Caco-2 (cell line): ENCODE data around the gene FASLG. TPM values are rescaled to one million over a fixed set of nuclear protein-coding genes. Genes with fewer than 3 reads are reported as not detected.

ENCODE experiments used
- BruUV-seq: library from RNA; stranded (reverse); fragments of 400-500 nt; replicated peaks from 2 replicates; lab custom pipeline; 2021; lab: Mats Ljungman, UMichigan
- CTCF ChIA-PET: fragments of 300-600 bp; sonication (Branson Sonifier 250); formaldehyde crosslinking; loops from one replicate; lab custom pipeline; 2022; ENCODE audit warnings: antibody characterized with exemption; lab: Charles Lee
- POLR2A ChIA-PET: fragments of 300-600 bp; sonication (Branson Sonifier 250); formaldehyde crosslinking; loops from one replicate; lab custom pipeline; 2022; ENCODE audit warnings: antibody characterized with exemption; lab: Charles Lee
- DNase-seq, 2 experiments: peaks; one replicate each; pipeline versions ENCODE4 v3.0.0 to v3.0.0-alpha.2; 2020 to 2022
- H3K27me3 ChIP-seq: replicated peaks from 2 replicates; pipeline ENCODE4 v1.6.0; 2011; ENCODE audit warnings: low read length; ENCODE audit not compliant: control insufficient read depth, insufficient read depth
- H3K36me3 ChIP-seq: 2 replicates; pipeline ENCODE4 v1.5.1; 2011; ENCODE audit warnings: low read length; ENCODE audit not compliant: control insufficient read depth, insufficient read depth
- H3K4me1 ChIP-seq: fragments of 250-450 bp; sonication (Bioruptor Pico); 2 replicates; pipeline ENCODE4 v1.5.1; 2020; ENCODE audit warnings: mild to moderate bottlenecking
- H3K4me3 ChIP-seq: 2 replicates; pipeline ENCODE4 v1.5.1; 2011; ENCODE audit warnings: low read depth, mild to moderate bottlenecking, control low read depth, low read length
- H3K9me3 ChIP-seq: fragments of 250-450 bp; sonication (Bioruptor Pico); 2 replicates; pipeline ENCODE4 v1.5.1; 2020; ENCODE audit warnings: mild to moderate bottlenecking, moderate library complexity
- H3K27ac Mint-ChIP-seq: one replicate; pipeline ENCODE4 v1.8.0; 2022; ENCODE audit warnings: mixed read lengths; ENCODE audit not compliant: unreplicated experiment
- H3K27me3 Mint-ChIP-seq: one replicate; pipeline ENCODE4 v1.8.0; 2022; ENCODE audit warnings: mixed read lengths; ENCODE audit not compliant: insufficient read depth, unreplicated experiment
- H3K36me3 Mint-ChIP-seq: one replicate; pipeline ENCODE4 v1.8.0; 2022; ENCODE audit warnings: mild to moderate bottlenecking, mixed read lengths; ENCODE audit not compliant: insufficient read depth, unreplicated experiment
- H3K4me1 Mint-ChIP-seq: one replicate; pipeline ENCODE4 v1.8.0; 2022; ENCODE audit warnings: low read depth, mixed read lengths; ENCODE audit not compliant: unreplicated experiment
- H3K4me3 Mint-ChIP-seq: one replicate; pipeline ENCODE4 v1.8.0; 2022; ENCODE audit warnings: mild to moderate bottlenecking, moderate library complexity, mixed read lengths; ENCODE audit not compliant: unreplicated experiment
- H3K9me3 Mint-ChIP-seq: one replicate; pipeline ENCODE4 v1.8.0; 2022; ENCODE audit warnings: mixed read lengths; ENCODE audit not compliant: unreplicated experiment
- intact Hi-C: fragments of 100-400 bp; cut with micrococcal nuclease; formaldehyde crosslinking; loops from one replicate; pipeline ENCODE4 v1.10.0; 2022; ENCODE audit not compliant: unreplicated experiment
- total RNA-seq: library from RNA; stranded (reverse); gene quantifications from 2 replicates; pipeline ENCODE4 v1.2.3, GENCODE V29; 2022
- TF ChIP-seq, protein P1 (sequence below), 2 experiments: fragments of 200-600 bp in 1 of 2; IDR thresholded peaks; 1 replicate in 1 of 2; 2 replicates in 1 of 2; pipeline versions ENCODE4 v1.5.1 to v1.8.0; 2011 to 2022; ENCODE audit warnings: antibody characterized with exemption in 1 of 2, control low read depth in 1 of 2, inconsistent platforms in 1 of 2, low read depth in 1 of 2, low read length in 1 of 2, mild to moderate bottlenecking in 1 of 2, moderate library complexity in 1 of 2; ENCODE audit not compliant: insufficient read depth in 1 of 2, severe bottlenecking in 1 of 2, unreplicated experiment in 1 of 2

FASLG gene
- total RNA-seq, 1 experiment from 2014 or later, result not detected

- Mint-ChIP-seq H3K27me3 (no peaks in the 10 kb centered on the region), H3K27ac (no peak overlapping the region), H3K4me1 (no peaks in the 10 kb centered on the region), H3K36me3 (no peaks in the 10 kb centered on the region), H3K9me3 (no peaks in the 10 kb centered on the region), H3K4me3 (no peak overlapping the region)
- CTCF ChIA-PET, result no interaction called here
- no peaks in the 10 kb centered on the region for H3K9me3 ChIP-seq
- no peaks in the 10 kb centered on the region for H3K27me3 ChIP-seq
- no TSS peak for BruUV-seq
- intact Hi-C loops, result no loop called here
- TF ChIP-seq, protein P1, sequence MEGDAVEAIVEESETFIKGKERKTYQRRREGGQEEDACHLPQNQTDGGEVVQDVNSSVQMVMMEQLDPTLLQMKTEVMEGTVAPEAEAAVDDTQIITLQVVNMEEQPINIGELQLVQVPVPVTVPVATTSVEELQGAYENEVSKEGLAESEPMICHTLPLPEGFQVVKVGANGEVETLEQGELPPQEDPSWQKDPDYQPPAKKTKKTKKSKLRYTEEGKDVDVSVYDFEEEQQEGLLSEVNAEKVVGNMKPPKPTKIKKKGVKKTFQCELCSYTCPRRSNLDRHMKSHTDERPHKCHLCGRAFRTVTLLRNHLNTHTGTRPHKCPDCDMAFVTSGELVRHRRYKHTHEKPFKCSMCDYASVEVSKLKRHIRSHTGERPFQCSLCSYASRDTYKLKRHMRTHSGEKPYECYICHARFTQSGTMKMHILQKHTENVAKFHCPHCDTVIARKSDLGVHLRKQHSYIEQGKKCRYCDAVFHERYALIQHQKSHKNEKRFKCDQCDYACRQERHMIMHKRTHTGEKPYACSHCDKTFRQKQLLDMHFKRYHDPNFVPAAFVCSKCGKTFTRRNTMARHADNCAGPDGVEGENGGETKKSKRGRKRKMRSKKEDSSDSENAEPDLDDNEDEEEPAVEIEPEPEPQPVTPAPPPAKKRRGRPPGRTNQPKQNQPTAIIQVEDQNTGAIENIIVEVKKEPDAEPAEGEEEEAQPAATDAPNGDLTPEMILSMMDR (IDR thresholded peaks at IDR 0.05; ENCODE audit: insufficient read depth in 1 of 2, low read depth in 1 of 2, low read length in 1 of 2, severe bottlenecking in 1 of 2, unreplicated experiment in 1 of 2), result no peak
- POLR2A ChIA-PET, result no interaction called here
- no peak overlapping the region for H3K4me3 ChIP-seq
- H3K4me1 ChIP-seq, result 0 out of 2 replicates have a peak, but pooled peaks cover 3% of the 10 kb centered on the region
- no peaks in the 10 kb centered on the region for H3K36me3 ChIP-seq
- no peak for DNase-seq
Observed at GRCh38 chr1:172646653-172647052, 12.2 kb upstream of the FASLG start.

DNA sequence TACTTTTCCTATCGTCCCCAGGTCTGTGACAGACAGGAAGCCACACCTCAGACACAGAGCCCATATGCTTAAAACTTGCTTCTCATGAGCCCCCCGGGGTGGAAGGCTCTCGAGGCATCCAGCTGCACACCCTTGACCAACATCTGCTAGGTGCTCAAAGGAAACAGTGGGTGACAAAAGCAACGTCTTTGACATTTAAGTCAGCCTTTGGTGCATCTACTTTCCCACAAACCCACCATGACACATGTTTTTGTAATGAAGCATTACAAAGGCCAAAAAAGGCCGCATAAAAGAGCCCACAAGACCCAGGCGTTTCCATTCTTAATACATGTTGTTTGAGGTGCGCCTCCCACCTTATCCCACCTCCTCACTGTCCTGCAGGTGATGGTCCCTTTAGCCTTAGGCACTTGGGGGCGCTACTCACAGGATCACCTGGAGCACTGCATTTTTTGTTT lies 11.8 kb upstream of the FASLG start:
- Mint-ChIP-seq H3K4me3 (no peak overlapping the region), H3K27me3 (no peaks in the 10 kb centered on the region), H3K9me3 (no peaks in the 10 kb centered on the region), H3K36me3 (no peaks in the 10 kb centered on the region), H3K27ac (no peak overlapping the region), H3K4me1 (no peaks in the 10 kb centered on the region)
- Histone ChIP-seq H3K4me1 (0 out of 2 replicates have a peak, but pooled peaks cover 3% of the 10 kb centered on the region), H3K4me3 (no peak overlapping the region), H3K9me3 (no peaks in the 10 kb centered on the region), H3K36me3 (no peaks in the 10 kb centered on the region), H3K27me3 (no peaks in the 10 kb centered on the region)
- intact Hi-C loops, result no loop called here
- CTCF ChIA-PET, result no interaction called here
- no TSS peak for BruUV-seq
- DNase-seq, result no peak
- POLR2A ChIA-PET, result no interaction called here
- TF ChIP-seq, protein P1 (IDR thresholded peaks at IDR 0.05; ENCODE audit: insufficient read depth in 1 of 2, low read depth in 1 of 2, low read length in 1 of 2, severe bottlenecking in 1 of 2, unreplicated experiment in 1 of 2), result no peak

DNA sequence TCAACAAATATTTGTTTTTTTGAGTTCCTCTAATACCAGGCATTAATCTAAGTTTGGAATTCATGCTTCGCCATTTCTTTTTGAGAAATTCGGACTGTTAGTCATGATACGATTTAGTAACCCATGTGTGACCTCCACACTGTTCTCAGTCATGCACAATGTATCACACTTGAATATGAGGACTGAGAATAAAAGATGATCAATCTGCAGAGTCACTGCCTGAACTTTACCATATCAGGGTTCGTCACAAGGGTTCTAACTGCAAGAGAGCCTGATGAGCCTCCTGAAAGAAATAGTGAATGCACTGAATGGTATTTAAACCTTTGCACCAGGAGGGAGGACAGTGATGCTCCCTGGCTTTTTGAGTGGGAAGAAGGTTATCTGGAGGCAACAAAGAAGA lies 10.9 kb upstream of the FASLG start:
- ChIA-PET CTCF (no interaction called here), POLR2A (no interaction called here)
- intact Hi-C loops, result no loop called here
- Mint-ChIP-seq H3K27ac (no peak overlapping the region), H3K4me1 (no peaks in the 10 kb centered on the region), H3K9me3 (no peaks in the 10 kb centered on the region), H3K36me3 (no peaks in the 10 kb centered on the region), H3K27me3 (no peaks in the 10 kb centered on the region), H3K4me3 (no peak overlapping the region)
- Histone ChIP-seq H3K27me3 (no peaks in the 10 kb centered on the region), H3K4me1 (0 out of 2 replicates have a peak, but pooled peaks cover 3% of the 10 kb centered on the region), H3K36me3 (no peaks in the 10 kb centered on the region), H3K9me3 (no peaks in the 10 kb centered on the region), H3K4me3 (no peak overlapping the region)
- TF ChIP-seq, protein P1 (IDR thresholded peaks at IDR 0.05; ENCODE audit: insufficient read depth in 1 of 2, low read depth in 1 of 2, low read length in 1 of 2, severe bottlenecking in 1 of 2, unreplicated experiment in 1 of 2), result no peak
- DNase-seq, result no peak
- no TSS peak for BruUV-seq
